Islet precursor cell (in vitro differentiated cells): ENCODE data around the gene C4orf50.
"Not testable (repeated sequence)": the region's sequence is repeated elsewhere in the genome, so short reads cannot be mapped to it uniquely, and the experiment has no call there.

ENCODE experiments used
- DNase-seq: peaks from one replicate; pipeline ENCODE4 v3.0.0-alpha.2; 2018

C4orf50 gene

GRCh38 chr4:6012200-6012599 lies 6.0 kb downstream of the C4orf50 start:
- no peak for DNase-seq

DNA sequence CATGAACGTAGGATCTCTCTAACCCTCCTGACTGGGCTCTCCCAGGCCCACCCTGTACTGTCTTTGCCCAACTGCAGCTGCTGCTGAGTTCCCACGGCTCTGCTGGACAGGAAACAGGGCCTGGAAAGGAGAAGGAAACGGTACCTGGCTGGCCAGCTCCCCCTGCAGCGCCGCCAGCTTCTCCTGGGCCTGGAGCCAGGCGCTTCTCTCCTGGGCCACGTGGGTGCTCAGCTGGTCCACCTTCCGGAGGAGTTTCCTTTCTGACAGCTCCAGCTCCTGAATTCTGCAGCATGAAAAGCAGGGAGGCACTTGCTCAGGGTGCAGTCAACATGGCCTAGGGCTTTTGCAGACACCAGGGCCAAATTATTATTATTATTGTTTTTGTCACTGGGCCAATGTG lies 6.5 kb downstream of the C4orf50 start:
- DNase-seq: no peak

- DNase-seq: no peak
These were observed 7.0 kb downstream of the C4orf50 start for GRCh38 chr4:6011271-6011671.

- no peak for DNase-seq
These were observed 7.4 kb downstream of the C4orf50 start for GRCh38 chr4:6010789-6011188.

DNA sequence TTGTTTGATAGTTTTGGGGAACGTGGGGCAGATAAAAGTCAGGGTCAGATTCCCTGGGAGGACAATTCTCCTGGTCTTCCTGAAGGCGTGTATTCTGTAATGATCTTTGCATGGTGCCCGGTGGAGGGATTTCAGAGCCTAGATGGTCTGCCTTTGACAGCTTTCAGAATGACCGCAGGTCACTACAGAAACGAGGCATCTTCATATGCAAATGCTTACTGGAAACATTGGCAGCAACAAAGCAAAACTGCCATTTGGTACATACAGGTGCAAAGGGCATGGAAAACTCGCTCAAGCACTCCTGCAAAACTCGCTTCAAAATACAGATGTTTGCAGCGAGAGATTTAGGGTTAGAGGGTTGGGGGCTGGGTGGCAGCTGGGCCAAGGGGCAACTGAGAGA lies 8.8 kb downstream of the C4orf50 start:
- no peak for DNase-seq

- no peak for DNase-seq
These were observed 9.4 kb downstream of the C4orf50 start for GRCh38 chr4:6008766-6009385.

DNA sequence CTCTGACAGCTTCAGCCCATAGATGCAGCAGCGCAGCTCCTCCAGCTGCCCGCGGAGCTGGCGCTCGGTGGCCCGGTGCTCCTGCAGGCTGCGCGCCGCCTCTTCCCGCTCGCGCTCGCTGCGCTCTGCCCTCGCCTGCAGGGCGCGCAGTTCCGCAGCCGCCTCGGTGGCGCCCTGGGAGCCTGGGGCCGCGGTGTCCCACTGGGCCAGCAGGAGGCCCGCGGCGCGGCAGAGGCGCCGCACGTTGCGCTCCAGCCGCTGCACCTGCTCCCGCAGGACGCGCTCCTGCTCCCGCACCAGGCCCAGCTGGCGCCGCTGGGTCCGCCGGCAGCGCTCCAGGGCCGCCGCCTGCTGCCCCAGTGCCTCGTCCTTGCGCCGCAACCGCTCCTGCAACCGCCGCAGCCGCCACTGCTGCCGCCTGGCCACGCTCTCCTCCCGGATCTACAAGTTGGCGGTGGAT lies 10.1 kb downstream of the C4orf50 start:
- peak; percentile 86 for DNase-seq

GRCh38 chr4:6005175-6005574 lies 13.1 kb downstream of the C4orf50 start:
- DNase-seq: no peak

DNA sequence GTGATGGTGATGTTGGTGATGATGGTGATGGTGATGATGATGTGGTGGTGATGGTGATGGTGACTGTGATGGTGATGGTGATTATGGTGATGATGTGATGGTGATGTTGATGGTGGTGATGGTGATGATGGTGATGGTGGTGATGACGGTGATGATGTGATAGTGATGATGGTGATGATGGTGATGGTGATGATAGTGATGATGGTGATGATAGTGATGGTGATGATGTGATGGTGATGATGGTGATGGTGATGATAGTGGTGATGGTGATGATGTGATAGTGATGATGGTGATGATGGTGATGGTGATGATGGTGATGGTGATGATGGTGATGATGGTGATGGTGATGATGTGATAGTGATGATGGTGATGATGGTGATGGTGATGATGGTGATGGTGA lies 14.7 kb downstream of the C4orf50 start:
- DNase-seq: not testable (repeated sequence)

DNA sequence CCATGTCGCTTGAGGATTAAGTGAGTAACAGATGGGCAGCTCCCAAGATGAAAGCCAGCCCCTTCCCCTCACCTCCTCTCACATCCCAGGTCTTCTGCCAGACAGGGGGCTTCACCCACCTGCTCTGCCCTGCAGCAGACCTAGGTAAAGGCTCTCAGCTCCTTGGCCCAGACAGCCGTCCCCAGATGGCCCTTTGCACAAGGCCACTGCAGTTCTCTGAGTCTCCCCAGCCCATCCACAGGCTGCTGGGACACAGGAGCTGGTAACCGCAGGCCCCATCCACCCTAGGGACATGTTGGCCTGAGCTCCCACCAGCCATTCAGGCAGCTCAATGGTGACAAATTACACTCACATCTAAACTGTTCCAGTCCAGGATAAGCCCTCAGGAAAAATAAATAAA lies 15.3 kb downstream of the C4orf50 start:
- peak; percentile 23 for DNase-seq

- peak; percentile 27 for DNase-seq
These were observed 15.8 kb downstream of the C4orf50 start for GRCh38 chr4:6002492-6002833.

DNA sequence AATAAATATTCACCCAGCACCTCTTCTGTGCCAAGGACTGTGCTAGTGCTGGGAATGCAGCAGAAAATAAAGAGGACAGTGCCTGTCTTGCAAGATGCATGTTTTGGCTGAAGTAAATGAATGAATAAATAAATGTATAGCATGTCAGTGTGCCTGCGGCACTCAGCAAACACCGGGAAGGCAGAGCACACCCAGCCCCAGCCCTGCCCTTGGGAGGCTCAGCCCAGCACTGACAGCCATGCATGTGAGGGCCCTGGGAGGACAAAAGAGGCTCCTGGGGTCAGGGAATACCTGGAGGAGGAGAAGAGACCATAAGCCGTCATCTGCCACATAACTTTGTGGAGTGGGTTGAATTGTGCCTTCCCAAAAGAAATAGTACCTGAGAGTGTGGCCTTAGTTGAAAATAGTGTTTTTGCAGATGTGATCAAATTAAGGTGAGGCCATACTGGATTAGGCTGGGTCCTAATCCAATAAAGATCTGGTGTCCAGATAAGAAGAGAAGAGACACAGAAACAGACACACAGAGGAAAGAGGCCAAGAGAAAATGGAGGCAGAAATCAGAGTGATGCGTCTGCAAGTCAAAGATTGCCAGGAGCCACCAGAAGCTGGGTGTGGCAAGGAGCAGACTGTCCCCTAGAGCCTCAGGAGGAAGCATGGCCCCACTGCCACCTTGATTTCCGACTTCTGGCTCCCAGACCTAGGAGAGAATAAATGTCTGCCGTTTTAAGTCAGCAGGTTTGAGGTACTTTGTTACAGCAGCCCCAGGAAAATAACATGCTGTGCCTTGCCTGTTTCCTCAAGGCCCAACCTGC lies 16.3 kb downstream of the C4orf50 start:
- DNase-seq: peak; percentile 32

- peak; percentile 39 for DNase-seq
These were observed 18.3 kb downstream of the C4orf50 start for GRCh38 chr4:5999830-6000365.

DNA sequence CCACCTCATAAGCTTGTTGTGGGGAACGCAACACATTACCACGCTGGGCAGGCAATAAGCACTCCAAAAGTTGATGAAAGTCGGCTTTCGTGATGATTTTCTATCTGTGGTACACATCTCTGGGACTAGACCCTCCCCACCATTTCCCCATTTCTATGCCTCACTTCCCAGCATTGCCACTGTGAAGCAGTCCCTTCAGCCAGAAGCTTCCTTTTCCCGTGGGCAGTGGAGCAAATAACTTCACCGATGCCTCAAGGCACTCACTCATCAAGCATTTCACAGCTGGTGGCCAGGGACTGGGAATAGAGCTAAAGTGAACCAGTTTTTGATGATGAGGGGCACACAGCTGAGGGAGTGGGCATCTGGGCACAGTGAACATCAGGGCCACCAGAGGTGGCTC lies 18.9 kb downstream of the C4orf50 start:
- peak; percentile 19 for DNase-seq

DNA sequence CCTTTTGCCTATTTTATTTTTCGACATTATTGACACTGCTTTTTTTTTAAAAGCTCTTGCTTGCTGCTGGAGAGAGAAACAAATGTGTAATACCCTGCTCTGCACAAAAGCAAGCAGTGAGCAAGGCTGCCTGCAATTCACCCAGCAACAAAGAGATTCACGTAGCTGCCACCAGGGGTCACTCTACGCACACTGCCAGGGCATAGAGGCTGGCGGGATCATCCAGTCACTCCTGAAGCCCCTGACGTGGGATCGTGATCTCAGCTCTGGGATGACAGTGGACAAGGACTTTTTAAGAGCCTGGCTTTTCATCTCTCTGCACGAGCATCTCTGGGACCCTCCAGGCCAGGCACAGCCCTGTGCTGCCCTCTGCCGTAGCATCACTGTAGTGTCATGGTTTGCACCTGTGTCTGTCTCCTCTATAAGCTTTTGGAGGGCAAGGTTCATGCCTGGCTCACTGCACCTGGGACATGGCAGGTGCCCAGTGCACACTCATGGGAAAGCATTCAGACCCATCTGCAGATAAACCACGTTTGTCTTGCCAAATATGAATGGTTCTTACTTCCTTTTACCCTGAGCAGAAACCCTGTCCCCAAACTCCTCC lies 19.8 kb downstream of the C4orf50 start:
- DNase-seq: peak; percentile 88

DNA sequence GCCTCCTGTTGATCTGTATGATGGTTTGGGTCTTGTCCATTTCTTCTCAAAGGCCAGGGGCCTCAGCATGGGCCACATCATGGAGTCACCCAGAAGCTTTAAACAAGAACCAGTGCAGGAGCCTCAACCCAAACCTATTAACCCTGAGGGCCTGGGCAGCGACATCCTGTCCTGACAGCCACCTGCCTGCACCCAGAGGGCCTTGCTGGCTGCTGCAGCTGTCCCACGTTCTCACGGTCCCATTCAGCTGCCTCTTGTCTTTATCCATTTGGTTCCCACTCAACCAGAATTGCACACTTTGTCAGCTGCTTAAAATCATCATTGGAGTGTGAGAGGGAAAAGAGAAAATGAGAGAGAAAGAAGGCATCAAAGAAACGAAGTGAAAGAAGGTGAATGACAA lies 21.6 kb downstream of the C4orf50 start:
- peak; percentile 36 for DNase-seq

- peak; percentile 49 for DNase-seq
These were observed 22.2 kb downstream of the C4orf50 start for GRCh38 chr4:5995901-5996623.

DNA sequence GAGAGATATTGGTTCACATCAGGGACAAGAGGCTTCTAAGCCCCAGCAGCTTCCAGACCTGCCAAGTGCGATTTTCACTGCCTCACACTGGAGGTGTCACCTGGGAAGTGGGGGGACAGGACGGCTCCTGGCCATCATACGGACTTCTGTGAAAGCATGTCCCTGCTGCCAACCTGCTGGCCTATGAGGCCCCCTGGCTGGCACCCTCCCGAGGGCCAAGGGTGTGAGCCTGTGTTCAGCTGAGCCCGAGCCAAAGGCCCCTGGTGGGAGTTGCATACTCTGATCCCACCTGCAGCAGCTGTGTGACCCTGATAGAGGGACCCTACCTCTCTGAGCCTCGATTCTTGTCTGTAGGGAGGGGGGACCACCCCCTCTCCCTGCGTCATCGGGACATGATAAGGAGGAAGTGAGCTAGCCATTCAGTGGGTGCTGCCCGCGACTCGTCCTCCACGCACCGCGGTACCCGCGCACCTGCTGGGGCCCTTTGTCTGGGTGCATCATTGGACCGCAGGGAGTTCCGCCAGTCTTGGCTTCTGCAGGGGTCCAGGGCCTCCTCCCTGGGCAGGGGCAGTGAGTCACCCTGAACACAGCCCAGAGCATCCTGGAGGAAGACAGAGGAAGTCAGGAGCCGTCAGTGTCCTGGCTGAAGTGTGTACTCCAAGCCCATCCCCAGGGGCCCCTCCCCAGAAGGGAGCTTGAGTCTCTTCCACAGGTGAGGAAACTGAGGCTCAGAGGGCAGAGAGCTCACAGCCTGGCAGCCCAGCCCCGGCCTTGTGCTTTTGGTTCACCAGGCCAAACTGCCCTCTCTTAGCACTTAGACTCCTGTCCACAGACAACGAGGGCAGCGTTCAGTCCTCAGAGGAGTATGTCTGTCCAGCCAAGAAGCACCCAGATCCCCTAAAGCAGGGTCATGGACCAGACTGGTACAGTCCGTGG lies 24.1 kb downstream of the C4orf50 start:
- peak; percentile 51 for DNase-seq

DNA sequence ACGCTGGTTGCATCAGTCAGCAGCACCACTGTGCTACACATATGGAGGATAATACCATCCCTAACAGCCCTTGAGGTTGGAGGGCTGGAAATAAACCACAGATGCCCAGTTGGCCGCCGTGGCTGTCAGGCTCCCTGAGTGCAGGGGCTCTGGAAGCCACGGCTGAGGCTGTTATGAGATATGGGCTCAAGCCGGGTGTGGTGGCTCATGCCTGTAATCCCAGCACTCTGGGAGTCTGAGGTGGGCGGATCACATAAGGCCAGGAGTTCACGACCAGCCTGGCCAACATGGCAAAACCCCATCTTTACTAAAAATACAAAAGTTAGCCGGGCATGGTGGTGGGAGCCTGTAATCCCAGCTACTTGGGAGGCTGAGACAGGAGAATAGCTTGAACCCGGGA lies 24.9 kb downstream of the C4orf50 start:
- peak; percentile 32 for DNase-seq

DNA sequence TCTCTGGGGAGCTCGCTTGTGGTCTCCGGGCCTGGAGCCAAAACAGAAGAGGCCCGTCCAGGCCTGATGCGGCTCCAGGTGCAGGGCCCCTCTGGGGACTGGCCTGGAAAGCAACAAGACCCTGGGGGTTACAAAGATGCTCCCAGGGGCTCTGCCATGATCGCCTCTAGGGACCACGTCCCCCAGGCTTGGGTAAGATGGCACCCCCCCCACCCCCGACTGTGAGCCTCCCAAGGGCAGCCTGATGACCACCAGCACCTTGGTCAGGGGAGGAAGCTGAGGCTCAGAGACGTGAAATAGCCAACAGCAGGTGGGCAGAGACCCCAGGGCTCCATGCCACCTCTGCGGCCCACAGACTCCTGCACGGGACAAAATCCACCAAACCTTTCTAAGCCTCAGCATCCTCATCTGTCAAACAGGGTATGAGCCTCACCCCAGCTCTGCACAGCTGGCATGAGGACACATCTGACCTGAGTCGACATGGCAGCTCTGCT lies 25.4 kb downstream of the C4orf50 start:
- peak; percentile 38 for DNase-seq

- peak; percentile 34 for DNase-seq
These were observed 25.9 kb downstream of the C4orf50 start for GRCh38 chr4:5992171-5992827.
